Small intestine (tissue), 7 donors: ENCODE results near the gene TMEM273. TPM values are rescaled to one million over a fixed set of nuclear protein-coding genes. Genes with fewer than 3 reads are reported as not detected.

Experiments
- DNase-seq, 2 donors: peaks; one replicate each; pipeline versions ENCODE4 v3.0.0 to v3.0.0-alpha.2; 2013
- FAIRE-seq: peaks from 2 replicates; lab custom pipeline; 2012; peaks lifted over from hg19 to GRCh38; lab: Jason Lieb, UNC
- H3K27ac ChIP-seq, 3 donors: one replicate each; pipeline ENCODE4 v1.5.1; 2013; ENCODE audit warnings: low read length in 2 of 3, mild to moderate bottlenecking in 2 of 3, control low read depth in 1 of 3, inconsistent platforms in 1 of 3, low read depth in 1 of 3, moderate library complexity in 1 of 3
- H3K27me3 ChIP-seq, 3 donors: one replicate each; pipeline ENCODE4 v1.6.1; 2013; ENCODE audit warnings: low read length in 3 of 3, inconsistent platforms in 1 of 3; ENCODE audit not compliant: control insufficient read depth in 3 of 3, insufficient read depth in 3 of 3
- H3K36me3 ChIP-seq, 3 donors: one replicate each; pipeline ENCODE4 v1.6.1; 2013; ENCODE audit warnings: low read length in 3 of 3, inconsistent platforms in 1 of 3, low read depth in 1 of 3, mild to moderate bottlenecking in 1 of 3, moderate library complexity in 1 of 3; ENCODE audit not compliant: control insufficient read depth in 3 of 3, insufficient read depth in 2 of 3
- H3K4me1 ChIP-seq, 3 donors: one replicate each; pipeline ENCODE4 v1.6.1; 2013; ENCODE audit warnings: low read length in 2 of 3, inconsistent platforms in 1 of 3, low read depth in 1 of 3, mild to moderate bottlenecking in 1 of 3, moderate library complexity in 1 of 3; ENCODE audit not compliant: control insufficient read depth in 3 of 3, insufficient read depth in 2 of 3
- H3K4me3 ChIP-seq, 3 donors: one replicate each; pipeline ENCODE4 v1.5.1; 2013; ENCODE audit warnings: low read length in 3 of 3, control low read depth in 1 of 3, inconsistent platforms in 1 of 3, low read depth in 1 of 3, mild to moderate bottlenecking in 1 of 3, moderate library complexity in 1 of 3
- H3K9me3 ChIP-seq, 2 donors: one replicate each; pipeline ENCODE4 v1.6.1; 2013; ENCODE audit warnings: low read depth in 1 of 2, low read length in 1 of 2; ENCODE audit not compliant: control insufficient read depth in 2 of 2, insufficient read depth in 1 of 2
- WGBS, 3 donors: extraction: QIAGEN DNeasy Blood & Tissue Kit; methylation state at CpG; one replicate each; pipeline ENCODE4 v1.1.7; 2013; 5-methylcytosine and 5-hydroxymethylcytosine counted together
- polyA plus RNA-seq, 4 donors: library from polyadenylated mRNA; stranded (reverse) in 3 of 4; unstranded in 1 of 4; fragments of 200-250 nt in 3 of 4; fragments of 120-200 nt in 1 of 4; gene quantifications; one replicate each; pipeline versions ENCODE4 v1.2.1 to v1.2.3, GENCODE V29; 2013
- donor health status: healthy with polysubstance abuse.
- donor health status: control.
- donor health status: control.
- donor health status: Bipolar disorder and iron deficiency.
- donor health status: healthy.

TMEM273 gene
- polyA plus RNA-seq, 4 donors, result 1.8 to 19.9 (median 3.4) TPM

DNA sequence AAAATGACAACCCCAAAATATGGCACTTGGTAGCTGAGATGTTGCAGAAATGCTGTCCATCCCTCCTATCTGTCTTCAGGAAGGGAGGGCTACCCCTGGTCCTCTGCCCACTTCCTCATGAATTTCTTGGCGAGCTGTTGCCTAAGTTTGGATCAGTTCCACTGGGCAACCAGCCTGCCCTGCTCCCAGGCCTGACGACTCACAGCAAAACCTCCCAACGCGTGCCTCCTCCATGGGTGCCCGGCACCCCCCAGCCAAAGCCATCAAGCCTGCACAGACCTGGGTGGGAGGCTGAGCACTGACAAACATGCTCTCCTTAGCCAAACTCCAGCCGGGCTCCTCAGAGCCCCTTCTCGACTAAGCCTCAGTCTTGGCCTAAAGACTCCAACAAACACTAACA, 81.7 kb downstream of the TMEM273 start:
- WGBS, 3 donors, result 59 to 73% (median 68%) methylated on average over 7 of the region's 7 CpGs
- Histone ChIP-seq H3K4me3 (no peak overlapping the region), H3K27ac (no peak overlapping the region), H3K36me3 (peaks cover 0 to 10% (median 0%) of the 10 kb centered on the region in 3 donors), H3K27me3 (no peaks in the 10 kb centered on the region), H3K4me1 (no peaks in the 10 kb centered on the region), H3K9me3 (no peaks in the 10 kb centered on the region)
- FAIRE-seq (no peak), DNase-seq (no peak)

DNA sequence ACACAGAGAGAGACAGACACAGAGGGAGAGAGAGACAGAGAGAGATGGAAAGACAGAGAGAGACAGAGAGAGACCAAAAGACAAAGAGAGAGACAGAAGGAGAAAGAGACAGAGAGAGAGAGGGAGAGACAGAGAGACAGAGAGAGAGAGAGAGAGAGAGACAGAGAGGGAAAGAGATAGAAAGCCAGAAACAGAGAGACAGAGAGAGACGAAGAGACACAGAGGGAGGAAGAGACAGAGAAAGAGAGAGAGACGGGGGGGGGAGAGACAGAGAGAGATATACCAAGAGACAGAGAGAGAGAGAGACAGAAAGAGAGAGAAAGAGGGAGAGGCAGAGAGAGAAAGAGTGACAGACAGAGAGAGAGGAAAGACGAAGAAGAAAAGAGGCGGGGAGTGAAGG, 83.1 kb downstream of the TMEM273 start:
- no peak for FAIRE-seq
- H3K4me1 ChIP-seq, result no peaks in the 10 kb centered on the region
- 74 to 87% (median 81%) methylated on average over 4 of the region's 4 CpGs for WGBS, 3 donors
- DNase-seq, result no peak
- H3K4me3 ChIP-seq, result no peak overlapping the region
- H3K36me3 ChIP-seq, result peaks cover 0 to 5% (median 0%) of the 10 kb centered on the region in 3 donors
- no peaks in the 10 kb centered on the region for H3K9me3 ChIP-seq
- H3K27me3 ChIP-seq, result no peaks in the 10 kb centered on the region
- H3K27ac ChIP-seq, result no peak overlapping the region

Other genes with a start within 250 kb of the TMEM273 start
- gene LRRC18, start 248.6 kb downstream of the TMEM273 start, polyA plus RNA-seq, result under 1 TPM in 2 of 4 donors, not detected in 2; 0.03 to 0.25 TPM
- 1 to 10 TPM in 2 of 4 donors, under 1 TPM in 1, not detected in 1; 0.81 to 7.2 (median 2.4) TPM for gene VSTM4, start 72.9 kb downstream of the TMEM273 start, polyA plus RNA-seq
- gene FAM170B, start 54.4 kb downstream of the TMEM273 start, polyA plus RNA-seq, result not detected
- gene C10orf71, start 110.8 kb upstream of the TMEM273 start, polyA plus RNA-seq, result under 1 TPM in 2 of 4 donors, not detected in 2; under 0.01 to 0.16 TPM
- gene DRGX, start 207.7 kb upstream of the TMEM273 start, polyA plus RNA-seq, result not detected